ENCODE measurements around the gene PIEZO1. TPM values are rescaled to one million over a fixed set of nuclear protein-coding genes. Genes with fewer than 3 reads are reported as not detected.

Gene PIEZO1
- total RNA-seq, 4 donors from 2014 or later: 62.3 to 161 (median 123) TPM

GRCh38 chr16:88685156-88686061 is 99.6 kb downstream of the PIEZO1 start:
- no peak for DNase-seq
- TF ChIP-seq CTCF (IDR thresholded peaks at IDR 0.05): peak in 1 of 4 experiments; percentile 29
- no peak for TF ChIP-seq POLR2A (IDR thresholded peaks at IDR 0.05)
- Histone ChIP-seq H3K4me1 (peaks cover 0 to 17% of the 10 kb centered on the region in 2 donors), H3K27ac (no peak overlapping the region), H3K4me3 (peak overlapping the region in 1 of 2 donors; percentile 12), H3K27me3 (peaks cover 15 to 36% of the 10 kb centered on the region in 2 donors), H3K9me3 (no peaks in the 10 kb centered on the region), H3K36me3 (no peaks in the 10 kb centered on the region)
- intact Hi-C loops (cut with DNase I; ENCODE audit: low total_unique reads): no loop called here

DNA sequence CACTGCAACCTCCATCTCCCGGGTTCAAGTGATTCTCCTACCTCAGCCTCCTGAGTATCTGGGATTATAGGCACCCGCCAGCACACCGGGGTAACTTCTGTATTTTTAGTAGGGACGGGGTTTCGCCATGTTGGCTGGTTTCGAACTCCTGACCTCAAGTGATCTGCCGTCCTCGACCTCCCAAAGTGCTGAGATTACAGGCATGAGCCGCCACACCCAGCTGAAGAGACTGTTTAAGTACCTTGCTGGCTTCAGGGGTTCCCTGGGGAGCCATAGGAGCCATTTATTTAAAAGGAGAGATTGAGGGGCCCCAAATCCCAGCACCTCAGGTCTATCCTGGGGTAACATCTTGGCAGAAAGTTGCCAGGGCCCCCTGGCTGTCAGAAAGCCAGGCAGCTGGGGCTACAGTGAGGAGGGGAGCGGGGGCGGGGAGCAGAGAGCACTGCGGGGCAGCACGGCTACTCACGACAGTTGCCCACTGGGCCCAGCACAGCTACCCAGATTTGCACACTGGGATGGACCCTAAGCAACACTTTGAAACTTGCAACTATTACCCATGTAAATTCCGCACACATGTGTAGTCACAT is 100.4 kb downstream of the PIEZO1 start:
- intact Hi-C loops (cut with DNase I; ENCODE audit: low total_unique reads): no loop called here

DNA sequence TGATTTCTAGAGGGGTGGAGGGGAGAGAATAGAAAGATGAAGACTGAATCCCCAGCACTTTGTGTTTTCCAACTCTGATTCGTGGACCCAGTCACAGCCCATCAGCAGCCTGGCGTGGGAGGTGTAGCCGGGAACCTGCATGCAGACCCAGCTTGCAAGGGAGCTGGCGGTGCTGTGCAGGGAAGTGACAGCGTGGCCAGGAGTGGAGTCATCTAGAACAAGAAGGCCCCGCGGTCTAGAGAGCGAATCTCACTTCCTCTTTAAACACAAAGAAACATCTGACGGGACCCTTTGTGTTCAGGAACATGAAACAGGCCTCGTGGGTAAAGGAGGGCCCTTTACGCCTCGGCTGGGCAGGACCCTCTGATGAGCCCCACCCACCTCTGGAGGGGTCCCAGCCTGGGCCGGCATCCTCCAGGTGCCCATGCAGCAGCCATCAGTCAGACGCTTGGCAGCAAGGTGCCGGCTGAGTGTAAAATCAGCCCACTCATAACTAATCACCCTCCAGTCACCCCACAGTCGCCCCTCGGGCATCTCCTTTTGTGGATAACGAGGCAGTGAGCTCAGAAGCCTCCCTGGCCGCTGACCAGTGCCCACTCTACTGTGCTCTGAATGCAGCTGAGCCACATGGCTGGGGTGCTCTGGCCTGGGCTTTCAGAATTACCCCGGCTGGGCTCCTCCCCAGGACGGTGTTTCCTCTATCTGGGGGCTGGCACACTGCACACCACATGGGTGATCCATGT is 103.1 kb downstream of the PIEZO1 start:
- Histone ChIP-seq H3K27me3 (peaks cover 15 to 29% of the 10 kb centered on the region in 2 donors), H3K9me3 (no peaks in the 10 kb centered on the region)

More for the DNA sequence above, 100.4 kb downstream of the PIEZO1 start:
- Histone ChIP-seq H3K9me3 (no peaks in the 10 kb centered on the region), H3K4me1 (peaks cover 0 to 17% of the 10 kb centered on the region in 2 donors), H3K27ac (no peak overlapping the region), H3K27me3 (peaks cover 15 to 36% of the 10 kb centered on the region in 2 donors), H3K36me3 (no peaks in the 10 kb centered on the region), H3K4me3 (no peak overlapping the region)
- TF ChIP-seq POLR2A (IDR thresholded peaks at IDR 0.05) (no peak), CTCF (IDR thresholded peaks at IDR 0.05) (no peak)
- no peak for DNase-seq

DNA sequence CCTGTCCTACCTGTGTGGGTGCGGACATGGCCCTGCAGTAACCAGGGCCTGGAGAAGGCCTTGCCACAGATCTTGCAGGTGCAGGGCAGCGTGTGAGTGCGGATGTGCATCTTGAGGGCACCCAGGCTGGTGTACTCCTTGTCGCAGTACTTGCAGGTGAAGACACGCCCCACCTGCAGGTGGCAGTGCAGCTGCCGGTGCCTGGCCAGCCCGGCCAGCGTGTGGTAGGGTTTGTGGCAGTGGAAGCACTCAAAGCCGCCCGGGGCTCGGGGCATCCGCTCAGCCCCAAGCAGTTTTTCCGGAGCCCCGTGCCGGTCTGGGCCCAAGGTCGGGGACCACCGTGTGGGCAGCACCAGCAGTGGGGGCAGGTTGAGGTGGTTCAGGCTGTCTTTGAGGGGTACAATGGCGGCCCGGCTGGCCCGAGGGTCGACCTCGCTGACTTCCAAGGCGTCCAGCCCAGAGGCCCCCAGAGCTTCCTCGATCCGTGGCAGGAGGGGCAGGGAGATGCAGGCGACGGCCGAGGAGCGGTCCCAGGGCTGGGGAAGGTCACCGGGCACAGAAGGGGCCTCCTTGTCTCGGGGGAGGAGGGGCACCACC is 103.8 kb downstream of the PIEZO1 start:
- Histone ChIP-seq H3K4me3 (no peak overlapping the region), H3K27ac (no peak overlapping the region), H3K4me1 (peaks cover 0 to 9% of the 10 kb centered on the region in 2 donors), H3K27me3 (peaks cover 13 to 29% of the 10 kb centered on the region in 2 donors), H3K9me3 (no peaks in the 10 kb centered on the region), H3K36me3 (no peaks in the 10 kb centered on the region)
- intact Hi-C loops (cut with DNase I; ENCODE audit: low total_unique reads): no loop called here
- DNase-seq: no peak
- TF ChIP-seq POLR2A (IDR thresholded peaks at IDR 0.05): no peak
- TF ChIP-seq CTCF (IDR thresholded peaks at IDR 0.05): no peak

More for the DNA sequence above, 103.1 kb downstream of the PIEZO1 start:
- DNase-seq: no peak
- TF ChIP-seq POLR2A (IDR thresholded peaks at IDR 0.05) (no peak), CTCF (IDR thresholded peaks at IDR 0.05) (no peak)
- H3K4me1 ChIP-seq: peaks cover 0 to 16% of the 10 kb centered on the region in 2 donors
- H3K4me3 ChIP-seq: no peak overlapping the region
- no peak overlapping the region for H3K27ac ChIP-seq
- intact Hi-C loops (cut with DNase I; ENCODE audit: low total_unique reads): no loop called here
- no peaks in the 10 kb centered on the region for H3K36me3 ChIP-seq
